HepG2 (cell line): ENCODE data around the gene ELL3.
A peak's percentile ranks its signal among the peaks of the same experiment; 100 is the strongest.

Source experiments
- CTCF ChIP-seq: sonication (generic); formaldehyde crosslinking; IDR thresholded peaks from 2 replicates; pipeline ENCODE4 v1.5.0; 2020; ENCODE audit warnings: mild to moderate bottlenecking, missing genetic modification reagents, moderate library complexity
- MYPOP ChIP-seq: sonication (generic); formaldehyde crosslinking; IDR thresholded peaks from 2 replicates; pipeline ENCODE4 v1.8.1; 2023; ENCODE audit warnings: mild to moderate bottlenecking, moderate library complexity, missing genetic modification reagents
- XRCC5 ChIP-seq: fragments of 200-400 bp; formaldehyde crosslinking; optimal IDR thresholded peaks from 2 replicates; pipeline ENCODE3; 2017; ENCODE audit warnings: mild to moderate bottlenecking, low read length
- ZNF510 ChIP-seq: sonication (generic); formaldehyde crosslinking; IDR thresholded peaks from 2 replicates; pipeline ENCODE4 v1.4.0; 2020; ENCODE audit warnings: low read depth, mild to moderate bottlenecking, missing genetic modification reagents
- ZNF770 ChIP-seq: sonication (generic); formaldehyde crosslinking; IDR thresholded peaks from 2 replicates; pipeline ENCODE4 v1.5.0; 2020; ENCODE audit warnings: mild to moderate bottlenecking, missing genetic modification reagents

- no peak for TF ChIP-seq XRCC5
- TF ChIP-seq ZNF510 (CRISPR knock-in tag) = no peak
- TF ChIP-seq ZNF770 (CRISPR knock-in tag) = no peak
- peak; percentile 65 for TF ChIP-seq CTCF
- no peak for TF ChIP-seq MYPOP (CRISPR knock-in tag)
Observed at GRCh38 chr15:43769584-43770228, 7.1 kb downstream of the ELL3 start.
